H9 (cell line): Measurements from ENCODE around the gene TK1. TPM values are rescaled to one million over a fixed set of nuclear protein-coding genes. Genes with fewer than 3 reads are reported as not detected.

ENCODE experiments used
- DNase-seq: peaks from one replicate; pipeline ENCODE4 v3.0.0-alpha.2; 2017
- H2AFZ ChIP-seq: one replicate; pipeline ENCODE4 v1.6.1; 2013; ENCODE audit warnings: mild to moderate bottlenecking, low read length, control low read depth, moderate library complexity
- H2AK5ac ChIP-seq: 2 replicates; pipeline ENCODE4 v1.6.1; 2013; ENCODE audit warnings: low read length, control low read depth, mixed read lengths; ENCODE audit not compliant: insufficient read length
- H2BK120ac ChIP-seq: one replicate; pipeline ENCODE4 v1.6.1; 2013; ENCODE audit warnings: low read depth, mild to moderate bottlenecking, low read length, control low read depth, inconsistent platforms; ENCODE audit not compliant: poor library complexity, severe bottlenecking
- H2BK12ac ChIP-seq: 2 replicates; pipeline ENCODE4 v1.6.1; 2013; ENCODE audit warnings: low read length, control low read depth, mixed read lengths, low read depth; ENCODE audit not compliant: insufficient read length
- H2BK15ac ChIP-seq: 2 replicates; pipeline ENCODE4 v1.6.1; 2013; ENCODE audit warnings: low read depth, low read length, control low read depth
- H2BK20ac ChIP-seq: one replicate; pipeline ENCODE4 v1.6.1; 2013; ENCODE audit warnings: low read depth, mild to moderate bottlenecking, low read length, control low read depth, inconsistent platforms; ENCODE audit not compliant: poor library complexity, severe bottlenecking
- H2BK5ac ChIP-seq: 2 replicates; pipeline ENCODE4 v1.6.1; 2013; ENCODE audit warnings: low read length, control low read depth, mixed read lengths; ENCODE audit not compliant: insufficient read length
- H3K14ac ChIP-seq: 2 replicates; pipeline ENCODE4 v1.6.1; 2013; ENCODE audit warnings: low read length, control low read depth; ENCODE audit not compliant: insufficient read depth
- H3K18ac ChIP-seq: 2 replicates; pipeline ENCODE4 v1.6.1; 2013; ENCODE audit warnings: low read depth, mild to moderate bottlenecking, mixed read lengths, low read length, control low read depth; ENCODE audit not compliant: insufficient read length
- H3K23ac ChIP-seq: 2 replicates; pipeline ENCODE4 v1.6.1; 2013; ENCODE audit warnings: low read length, control low read depth, mixed read lengths, low read depth; ENCODE audit not compliant: insufficient read length
- H3K23me2 ChIP-seq: 2 replicates; pipeline ENCODE4 v1.6.1; 2013; ENCODE audit warnings: low read depth, mild to moderate bottlenecking, mixed read lengths, low read length, control low read depth; ENCODE audit not compliant: insufficient read length, poor library complexity, severe bottlenecking
- H3K27ac ChIP-seq: 2 replicates; pipeline ENCODE4 v1.5.1; 2013; ENCODE audit warnings: low read length, control low read depth, mixed read lengths, low read depth; ENCODE audit not compliant: insufficient read length
- H3K27me3 ChIP-seq: 2 replicates; pipeline ENCODE4 v1.6.1; 2013; ENCODE audit warnings: low read length, control low read depth, inconsistent platforms; ENCODE audit not compliant: insufficient read depth
- H3K4ac ChIP-seq: 2 replicates; pipeline ENCODE4 v1.6.1; 2013; ENCODE audit warnings: low read depth, mild to moderate bottlenecking, control low read depth, inconsistent platforms, low read length, moderate library complexity
- H3K4me1 ChIP-seq: 2 replicates; pipeline ENCODE4 v1.6.1; 2013; ENCODE audit warnings: low read length, control low read depth, inconsistent platforms; ENCODE audit not compliant: insufficient read depth
- H3K4me2 ChIP-seq: 2 replicates; pipeline ENCODE4 v1.6.1; 2013; ENCODE audit warnings: low read length, control low read depth, mixed read lengths; ENCODE audit not compliant: insufficient read length, insufficient read depth
- H3K56ac ChIP-seq: 2 replicates; pipeline ENCODE4 v1.6.1; 2013; ENCODE audit warnings: low read depth, mild to moderate bottlenecking, mixed read lengths, low read length, control low read depth; ENCODE audit not compliant: insufficient read length
- H3K79me1 ChIP-seq: 2 replicates; pipeline ENCODE4 v1.6.1; 2013; ENCODE audit warnings: low read depth, mild to moderate bottlenecking, moderate library complexity, low read length, control low read depth, inconsistent platforms; ENCODE audit not compliant: insufficient read depth, poor library complexity, severe bottlenecking
- H3K79me2 ChIP-seq: 2 replicates; pipeline ENCODE4 v1.6.1; 2013; ENCODE audit warnings: low read length, control low read depth, inconsistent platforms; ENCODE audit not compliant: insufficient read depth
- H3K9ac ChIP-seq: 2 replicates; pipeline ENCODE4 v1.6.1; 2013; ENCODE audit warnings: low read length, control low read depth, mixed read lengths; ENCODE audit not compliant: insufficient read length; ENCODE audit errors: extremely low read depth
- H3K9me3 ChIP-seq: one replicate; pipeline ENCODE4 v1.6.1; 2013; ENCODE audit warnings: low read depth, low read length, inconsistent platforms; ENCODE audit not compliant: control insufficient read depth
- H3T11ph ChIP-seq: one replicate; pipeline ENCODE4 v1.6.1; 2013; ENCODE audit warnings: mild to moderate bottlenecking, low read length, control low read depth, inconsistent platforms
- H4K20me1 ChIP-seq: one replicate; pipeline ENCODE4 v1.6.1; 2013; ENCODE audit not compliant: control insufficient read depth, insufficient read length, insufficient read depth
- H4K5ac ChIP-seq: 2 replicates; pipeline ENCODE4 v1.6.1; 2013; ENCODE audit warnings: low read depth, mild to moderate bottlenecking, mixed read lengths, low read length, control low read depth; ENCODE audit not compliant: insufficient read length
- H4K8ac ChIP-seq: replicated peaks from 2 replicates; pipeline ENCODE4 v1.6.1; 2013; ENCODE audit warnings: low read length, control low read depth, mixed read lengths, low read depth; ENCODE audit not compliant: insufficient read length
- H4K91ac ChIP-seq: 2 replicates; pipeline ENCODE4 v1.6.1; 2013; ENCODE audit warnings: low read depth, mild to moderate bottlenecking, moderate library complexity, mixed read lengths, low read length, control low read depth; ENCODE audit not compliant: insufficient read length
- H3K27ac Mint-ChIP-seq, 3 experiments: 2 replicates in 2 of 3; 3 replicates in 1 of 3; pipeline ENCODE4 v1.8.0; 2020 to 2021; ENCODE audit warnings: mixed read lengths in 3 of 3, mild to moderate bottlenecking in 1 of 3, moderate library complexity in 1 of 3
- H3K27me3 Mint-ChIP-seq: 2 replicates; pipeline ENCODE4 v1.8.0; 2021; ENCODE audit warnings: low read depth, mild to moderate bottlenecking, moderate library complexity, mixed read lengths
- H3K36me3 Mint-ChIP-seq, 3 experiments: 2 replicates in 2 of 3; 3 replicates in 1 of 3; pipeline ENCODE4 v1.8.0; 2020 to 2021; ENCODE audit warnings: low read depth in 3 of 3, mixed read lengths in 3 of 3; ENCODE audit not compliant: insufficient read depth in 1 of 3
- H3K4me1 Mint-ChIP-seq, 2 experiments: 2 replicates each; pipeline ENCODE4 v1.8.0; 2020; ENCODE audit warnings: mixed read lengths in 2 of 2
- H3K4me3 Mint-ChIP-seq, 2 experiments: 2 replicates in 1 of 2; 3 replicates in 1 of 2; pipeline ENCODE4 v1.8.0; 2020 to 2021; ENCODE audit warnings: mild to moderate bottlenecking in 2 of 2, mixed read lengths in 2 of 2, moderate library complexity in 1 of 2
- H3K9me3 Mint-ChIP-seq, 2 experiments: 2 replicates in 1 of 2; 3 replicates in 1 of 2; pipeline ENCODE4 v1.8.0; 2020; ENCODE audit warnings: mild to moderate bottlenecking in 2 of 2, mixed read lengths in 2 of 2, moderate library complexity in 1 of 2
- CTCF ChIP-seq: fragments of 200-600 bp; sonication (generic); conservative IDR thresholded peaks from 3 replicates; pipeline ENCODE4 v1.8.0; 2021; ENCODE audit warnings: antibody characterized with exemption, mild to moderate bottlenecking
- WGBS: extraction: QIAGEN DNeasy Blood & Tissue Kit; methylation state at CpG from one replicate; pipeline ENCODE4 v1.1.7; 2013; ENCODE audit warnings: missing lambda C conversion rate, low lambda C conversion rate, mixed read lengths; ENCODE audit not compliant: insufficient read length; ENCODE audit errors: extremely low coverage; 5-methylcytosine and 5-hydroxymethylcytosine counted together
- total RNA-seq: library from RNA; stranded (reverse); gene quantifications from 2 replicates; pipeline ENCODE4 v1.2.1, GENCODE V29; 2021

Gene TK1
- total RNA-seq, 1 experiment from 2014 or later = 95.8 TPM

- no peak for DNase-seq
- H4K20me1 ChIP-seq = no peaks in the 10 kb centered on the region
- H2BK5ac ChIP-seq = no peak overlapping the region
- H3K14ac ChIP-seq = no peak overlapping the region
- H4K91ac ChIP-seq = no peak overlapping the region
- no peak overlapping the region for H3K18ac ChIP-seq
- H3T11ph ChIP-seq = no peak overlapping the region
- Mint-ChIP-seq H3K27me3 (no peaks in the 10 kb centered on the region), H3K36me3 (peaks cover 12 to 57% (median 42%) of the 10 kb centered on the region in 3 experiments; a peak in 6 of 7 replicates), H3K27ac (no peak overlapping the region), H3K4me3 (no peak overlapping the region), H3K4me1 (peaks cover 7 to 9% of the 10 kb centered on the region in 2 experiments), H3K9me3 (peaks cover 0 to 2% of the 10 kb centered on the region in 2 experiments; a peak in 1 of 5 replicates)
- H2BK12ac ChIP-seq = no peak overlapping the region
- no peaks in the 10 kb centered on the region for H3K27me3 ChIP-seq
- H3K79me1 ChIP-seq = no peaks in the 10 kb centered on the region
- H3K4me2 ChIP-seq = no peak overlapping the region
- no peak overlapping the region for H3K4ac ChIP-seq
- H3K23me2 ChIP-seq = no peaks in the 10 kb centered on the region
- H2AFZ ChIP-seq = no peak overlapping the region
- no peak for TF ChIP-seq CTCF
- no peaks in the 10 kb centered on the region; the same call in 1 of the 2 replicates for H3K79me2 ChIP-seq
- H3K4me1 ChIP-seq = peaks cover 3% of the 10 kb centered on the region; the same call in 1 of the 2 replicates
- no peak overlapping the region for H2AK5ac ChIP-seq
- no peaks in the 10 kb centered on the region for H3K9me3 ChIP-seq
- no CpG with 5 or more reads among the region's 8 CpGs for WGBS
- no peak overlapping the region for H3K9ac ChIP-seq
- no peak overlapping the region for H3K23ac ChIP-seq
- H3K27ac ChIP-seq = no peak overlapping the region
- no peak overlapping the region for H4K5ac ChIP-seq
- no peak overlapping the region for H3K56ac ChIP-seq
- no peak overlapping the region for H2BK120ac ChIP-seq
- no peak overlapping the region for H4K8ac ChIP-seq
- no peak overlapping the region for H2BK20ac ChIP-seq
- no peak overlapping the region for H2BK15ac ChIP-seq
Measured at GRCh38 chr17:78202666-78203065, 15.8 kb upstream of the TK1 start.
